Aorta (tissue), 5 donors: ENCODE results near the gene PPIP5K1. TPM values are rescaled to one million over a fixed set of nuclear protein-coding genes. Genes with fewer than 3 reads are reported as not detected.
A peak's percentile ranks its signal among the peaks of the same experiment; 100 is the strongest.

Experiments
- ATAC-seq: fragments of 200-7000 bp; cut with Tn5 transposase; one replicate; pipeline ENCODE4 v1.9.1; 2022; ENCODE audit warnings: moderate library complexity; ENCODE audit not compliant: low FRiP score
- DNase-seq, 2 donors: peaks; one replicate each; pipeline ENCODE4 v3.0.0-alpha.2; 2020
- H3K27ac ChIP-seq, 2 donors: one replicate each; pipeline ENCODE4 v1.5.1; 2013; ENCODE audit warnings: low read length in 2 of 2, mild to moderate bottlenecking in 2 of 2, moderate library complexity in 2 of 2, control low read depth in 1 of 2, inconsistent platforms in 1 of 2, low read depth in 1 of 2
- H3K27me3 ChIP-seq, 2 donors: one replicate each; pipeline ENCODE4 v1.6.1; 2013; ENCODE audit warnings: control low read depth in 1 of 2, low read length in 1 of 2, mild to moderate bottlenecking in 1 of 2, moderate library complexity in 1 of 2; ENCODE audit not compliant: insufficient read depth in 2 of 2, control insufficient read depth in 1 of 2
- H3K36me3 ChIP-seq, 2 donors: one replicate each; pipeline ENCODE4 v1.6.1; 2013; ENCODE audit warnings: control low read depth in 1 of 2, low read length in 1 of 2, mild to moderate bottlenecking in 1 of 2; ENCODE audit not compliant: insufficient read depth in 2 of 2, control insufficient read depth in 1 of 2
- H3K4me1 ChIP-seq, 2 donors: one replicate each; pipeline ENCODE4 v1.6.1; 2013; ENCODE audit warnings: low read length in 2 of 2, control low read depth in 1 of 2, mild to moderate bottlenecking in 1 of 2, moderate library complexity in 1 of 2; ENCODE audit not compliant: insufficient read depth in 2 of 2, control insufficient read depth in 1 of 2
- H3K4me3 ChIP-seq, 2 donors: one replicate each; pipeline ENCODE4 v1.5.1; 2013; ENCODE audit warnings: low read length in 2 of 2, control low read depth in 1 of 2, mild to moderate bottlenecking in 1 of 2
- H3K9me3 ChIP-seq: one replicate; pipeline ENCODE4 v1.6.1; 2013; ENCODE audit warnings: mild to moderate bottlenecking, low read length; ENCODE audit not compliant: control insufficient read depth
- WGBS, 2 donors: extraction: QIAGEN DNeasy Blood & Tissue Kit; methylation state at CpG; one replicate each; pipeline ENCODE4 v1.1.7; 2013; 5-methylcytosine and 5-hydroxymethylcytosine counted together
- intact Hi-C, 2 donors: fragments of 100-400 bp; cut with DNase I; formaldehyde crosslinking; loops; one replicate each; pipeline versions ENCODE4 v1.14.2 to v1.15.0; 2022
- polyA plus RNA-seq, 2 donors: library from polyadenylated mRNA; stranded (reverse); fragments of 200-250 nt; gene quantifications; one replicate each; pipeline ENCODE4 v1.2.3, GENCODE V29; 2013
- total RNA-seq, 2 donors: library from RNA; stranded (reverse); fragmentation: NEBNext Ultra II Directional; extraction: Animal tissue kit (Norgen Biotek cat#: 25700); gene quantifications; one replicate each; pipeline ENCODE4 v1.2.1, GENCODE V29; 2021
- donor health status: healthy with polysubstance abuse.
- donor health status: Bipolar disorder and iron deficiency.
- donor health status: DM: no; HTN: no; CAD: no.
- donor health status: DM: no; HTN: no; CAD: no.
- donor health status: DM: yes; HTN: yes; CAD: no.

The PPIP5K1 gene
- total and polyA plus RNA-seq, 4 donors: 8.3 to 53.7 (median 27.1) TPM

GRCh38 chr15:43524254-43524845, 65.7 kb downstream of the PPIP5K1 start:
- WGBS, 2 donors: 97 to 98% methylated on average over 4 of the region's 4 CpGs
- H3K36me3 ChIP-seq: peaks cover 15 to 16% of the 10 kb centered on the region in 2 donors
- intact Hi-C loops: no loop called here
- H3K27ac ChIP-seq: no peak overlapping the region
- no peaks in the 10 kb centered on the region for H3K4me1 ChIP-seq
- peaks cover 17% of the 10 kb centered on the region for H3K9me3 ChIP-seq
- H3K4me3 ChIP-seq: no peak overlapping the region
- H3K27me3 ChIP-seq: no peaks in the 10 kb centered on the region
- no peak for ATAC-seq
- no peak for DNase-seq

- ATAC-seq (no peak), DNase-seq (no peak)
- Histone ChIP-seq H3K9me3 (peaks cover 17% of the 10 kb centered on the region), H3K4me1 (no peaks in the 10 kb centered on the region), H3K36me3 (peaks cover 15 to 16% of the 10 kb centered on the region in 2 donors), H3K27ac (no peak overlapping the region), H3K4me3 (no peak overlapping the region), H3K27me3 (no peaks in the 10 kb centered on the region)
- intact Hi-C loops: no loop called here
- 91 to 100% methylated on average over 7 of the region's 7 CpGs for WGBS, 2 donors
Observed at GRCh38 chr15:43523646-43524045, 66.4 kb downstream of the PPIP5K1 start.

GRCh38 chr15:43522247-43522646, 67.8 kb downstream of the PPIP5K1 start:
- Histone ChIP-seq H3K27me3 (no peaks in the 10 kb centered on the region), H3K4me1 (no peaks in the 10 kb centered on the region), H3K4me3 (no peak overlapping the region), H3K9me3 (peaks cover 17% of the 10 kb centered on the region), H3K27ac (no peak overlapping the region), H3K36me3 (peaks cover 15 to 16% of the 10 kb centered on the region in 2 donors)
- ATAC-seq (no peak), DNase-seq (no peak)
- intact Hi-C loops: no loop called here
- 90% methylated on average over 9 of the region's 9 CpGs for WGBS, 2 donors

- H3K27me3 ChIP-seq: no peaks in the 10 kb centered on the region
- no peak overlapping the region for H3K27ac ChIP-seq
- peaks cover 15 to 16% of the 10 kb centered on the region in 2 donors for H3K36me3 ChIP-seq
- 96% methylated on average over 11 of the region's 11 CpGs for WGBS, 2 donors
- DNase-seq (no peak), ATAC-seq (no peak)
- intact Hi-C loops: no loop called here
- H3K4me1 ChIP-seq: no peaks in the 10 kb centered on the region
- no peak overlapping the region for H3K4me3 ChIP-seq
- H3K9me3 ChIP-seq: peaks cover 17% of the 10 kb centered on the region
Observed at GRCh38 chr15:43521419-43521818, 68.6 kb downstream of the PPIP5K1 start.

GRCh38 chr15:43520138-43520537, 69.9 kb downstream of the PPIP5K1 start:
- Histone ChIP-seq H3K4me3 (no peak overlapping the region), H3K27me3 (no peaks in the 10 kb centered on the region), H3K36me3 (peaks cover 15 to 16% of the 10 kb centered on the region in 2 donors), H3K27ac (no peak overlapping the region), H3K9me3 (peaks cover 15% of the 10 kb centered on the region), H3K4me1 (no peaks in the 10 kb centered on the region)
- ATAC-seq: no peak
- intact Hi-C loops: no loop called here
- WGBS, 2 donors: 92 to 93% methylated on average over 2 of the region's 2 CpGs
- DNase-seq: no peak

- intact Hi-C loops: loop anchor here in 1 of 2 donors (10.0 kb wide), 1 partner anchor 74 kb away; no protein-coding TSS in a partner anchor
- ATAC-seq: no peak
- no peak for DNase-seq
- H3K4me3 ChIP-seq: no peak overlapping the region
- no peaks in the 10 kb centered on the region for H3K4me1 ChIP-seq
- 75 to 83% methylated on average over 2 of the region's 2 CpGs for WGBS, 2 donors
- H3K27me3 ChIP-seq: no peaks in the 10 kb centered on the region
- H3K9me3 ChIP-seq: peaks cover 15% of the 10 kb centered on the region
- no peak overlapping the region for H3K27ac ChIP-seq
- peaks cover 15 to 16% of the 10 kb centered on the region in 2 donors for H3K36me3 ChIP-seq
Observed at GRCh38 chr15:43519196-43519595, 70.8 kb downstream of the PPIP5K1 start.

- intact Hi-C loops: loop anchor here in 1 of 2 donors (10.0 kb wide), 1 partner anchor 73 kb away; no protein-coding TSS in a partner anchor
- Histone ChIP-seq H3K4me1 (no peaks in the 10 kb centered on the region), H3K4me3 (peak overlapping the region; percentile 44 to 80), H3K27ac (peak overlapping the region in 1 of 2 donors; percentile 1), H3K9me3 (peaks cover 10% of the 10 kb centered on the region), H3K36me3 (peaks cover 13 to 16% of the 10 kb centered on the region in 2 donors), H3K27me3 (no peaks in the 10 kb centered on the region)
- DNase-seq (no peak), ATAC-seq (peak; percentile 32)
- 1% methylated on average over 18 of the region's 18 CpGs for WGBS, 2 donors
Observed at GRCh38 chr15:43518197-43518761, 71.7 kb downstream of the PPIP5K1 start.

- Histone ChIP-seq H3K4me1 (no peaks in the 10 kb centered on the region), H3K27ac (peak within 1 kb of the TSS in 1 of 2 donors; percentile 65), H3K27me3 (no peaks in the 10 kb centered on the region), H3K4me3 (peak within 1 kb of the TSS; percentile 44 to 80), H3K36me3 (peaks cover 9 to 14% of the 10 kb centered on the region in 2 donors), H3K9me3 (peaks cover 8% of the 10 kb centered on the region)
- 0 to 1% methylated on average over 12 to 15 of the region's 15 CpGs for WGBS, 2 donors
- intact Hi-C loops: loop anchor here (2.0 to 10.0 kb wide), 2 partner anchors 23 to 73 kb away; no protein-coding TSS in a partner anchor
- DNase-seq (peak; percentile 69 to 85), ATAC-seq (peak; percentile 71)
Observed at GRCh38 chr15:43517354-43518196, 72.4 kb downstream of the PPIP5K1 start, which contains the start of gene MAP1A. Gene MAP1A (plus strand): TSS chr15:43517608. CDS start chr15:43521474, 3,866 bp downstream.
